ENCODE measurements around the gene EMC10.
"Not testable (repeated sequence)": the region's sequence is repeated elsewhere in the genome, so short reads cannot be mapped to it uniquely, and the experiment has no call there.

The EMC10 gene

DNA sequence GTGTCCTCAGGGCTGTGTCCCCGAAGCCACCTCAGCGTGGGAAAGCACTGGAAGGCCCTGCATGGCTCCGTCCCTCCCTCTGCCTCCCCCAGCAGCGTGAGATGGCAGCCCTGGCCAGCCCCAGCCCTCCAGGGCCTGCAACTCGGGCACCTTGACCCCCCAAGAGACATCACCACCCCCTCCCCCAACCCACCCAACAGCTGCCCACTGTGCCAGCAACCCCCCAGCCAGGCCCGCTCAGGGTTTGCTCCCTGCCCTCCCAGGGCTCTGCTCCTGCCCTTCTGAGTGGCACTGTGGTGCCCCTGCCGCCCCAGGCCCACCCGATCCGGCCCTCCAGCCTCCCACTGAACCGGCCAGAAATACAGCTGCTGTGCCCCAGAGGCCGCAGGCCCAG is 38.9 kb downstream of the EMC10 start:
- no peak for DNase-seq (ENCODE audit: low spot score)

DNA sequence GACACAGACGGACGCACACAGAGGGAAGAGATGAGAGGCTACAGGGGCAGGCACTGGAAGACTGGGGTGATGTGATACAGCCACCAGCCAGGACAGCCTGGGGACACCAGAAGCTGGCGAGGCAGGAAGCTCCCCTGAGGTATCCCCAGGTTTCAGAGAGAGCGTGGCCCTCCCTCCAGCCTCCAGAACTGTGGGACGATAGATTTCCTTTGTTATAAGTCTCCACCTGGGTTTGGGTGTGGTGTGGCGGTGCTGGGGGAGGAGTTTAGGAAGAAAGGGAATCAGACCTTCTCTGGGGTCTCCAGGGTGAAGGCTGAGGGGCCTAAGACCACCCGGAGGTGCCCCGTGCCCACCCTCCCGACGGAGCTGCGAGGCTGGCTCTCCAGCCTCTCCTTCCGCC is 40.1 kb downstream of the EMC10 start:
- DNase-seq (ENCODE audit: low spot score), result no peak

DNA sequence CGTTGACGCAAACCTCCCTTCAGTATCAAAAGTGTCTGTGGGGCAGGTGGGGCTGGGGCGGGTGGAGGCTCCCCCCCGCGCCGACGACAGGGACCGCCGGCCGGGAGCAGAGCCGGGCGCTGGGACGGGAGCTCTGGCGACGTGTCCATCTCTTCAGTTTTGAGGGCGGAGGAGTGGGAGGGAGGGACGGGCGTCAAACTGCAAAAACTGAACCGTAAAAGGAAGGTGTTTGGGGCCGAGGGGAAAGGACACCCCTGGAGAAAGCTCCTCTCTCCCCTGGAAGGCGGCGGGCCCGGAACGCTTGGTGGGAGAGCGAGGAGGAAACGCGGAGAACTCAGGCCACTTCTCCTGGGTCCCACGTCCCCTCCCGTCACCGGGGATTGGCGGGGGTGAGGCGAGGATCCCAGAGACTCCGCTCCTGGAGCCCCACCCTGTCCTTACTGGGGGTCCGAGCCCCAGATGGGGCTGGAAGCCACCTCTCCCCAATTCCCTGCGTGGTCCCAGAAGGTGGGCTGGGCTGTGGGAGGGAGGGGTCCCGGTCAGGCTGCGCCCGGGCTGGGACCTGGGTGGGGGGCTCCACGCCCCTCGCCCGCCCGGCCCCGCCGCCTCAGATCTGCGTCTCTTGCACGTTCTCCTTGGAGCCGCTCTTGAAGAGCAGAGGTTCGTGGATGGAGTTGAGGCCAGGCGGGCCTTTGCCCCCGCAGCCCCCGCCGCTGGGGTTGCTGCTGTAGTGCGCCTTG is 40.8 kb downstream of the EMC10 start:
- no peak for DNase-seq (ENCODE audit: low spot score)

DNA sequence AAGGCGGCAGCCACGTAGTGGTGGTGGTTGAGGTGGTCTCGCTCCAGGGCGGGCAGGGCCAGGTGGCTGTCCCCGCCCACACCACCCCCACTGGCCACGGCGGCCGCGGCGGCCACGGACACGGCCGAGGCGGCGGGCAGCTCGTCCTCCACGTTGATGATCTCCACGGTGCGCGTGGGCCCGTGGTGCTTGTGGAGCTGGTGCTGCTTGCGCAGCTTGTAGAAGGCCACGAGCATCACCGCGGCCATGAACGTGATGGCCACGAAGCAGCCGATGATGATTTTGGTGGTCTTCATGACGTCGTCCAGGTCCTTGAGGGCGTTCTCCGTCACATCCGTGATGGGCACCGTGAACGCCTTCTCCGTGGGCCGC is 41.4 kb downstream of the EMC10 start:
- DNase-seq (ENCODE audit: low spot score), result no peak

DNA sequence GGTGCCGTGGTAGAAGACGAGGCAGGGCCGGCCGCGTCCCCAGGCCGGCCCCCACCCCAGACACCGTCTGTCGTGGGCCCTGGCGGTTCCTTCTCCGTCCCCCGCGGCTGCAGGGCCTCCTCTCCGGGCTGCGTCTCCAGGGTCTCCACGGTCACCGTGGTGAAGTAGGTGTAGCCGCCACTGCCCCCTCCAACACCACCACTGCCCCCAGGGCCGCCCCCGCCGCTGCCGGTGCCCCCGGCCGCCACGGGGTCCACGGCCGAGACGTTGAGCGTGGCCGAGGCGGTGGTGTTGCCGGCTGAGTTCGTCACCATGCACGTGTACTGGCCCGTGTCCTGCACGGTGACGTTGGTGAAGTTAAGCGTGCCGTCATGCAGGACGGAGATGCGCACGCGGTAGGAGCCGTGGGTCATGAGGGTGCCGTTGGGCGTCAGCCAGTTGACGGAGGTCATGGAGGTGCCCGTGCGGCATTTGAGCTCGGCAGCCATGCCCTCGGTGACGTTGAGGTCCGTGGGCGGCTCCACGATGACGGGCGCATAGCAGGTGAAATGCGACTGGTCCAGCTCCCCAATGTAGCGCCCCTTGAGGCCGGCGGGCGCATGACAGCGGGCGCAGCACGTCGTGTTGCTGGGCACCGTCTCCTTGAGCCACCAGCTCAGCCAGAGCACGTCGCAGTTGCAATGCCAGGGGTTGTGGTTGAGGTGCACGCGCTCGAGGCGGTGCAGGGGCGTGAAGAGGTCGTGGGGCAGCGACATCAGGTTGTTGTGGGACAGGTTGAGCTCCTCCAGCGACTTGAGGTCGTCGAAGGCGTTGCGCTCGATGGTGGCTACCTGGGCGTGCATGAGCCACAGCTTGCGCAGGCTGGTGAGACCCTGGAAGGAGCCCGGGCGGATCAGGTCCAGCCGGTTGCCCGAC is 42.0 kb downstream of the EMC10 start:
- no peak for DNase-seq (ENCODE audit: low spot score)

DNA sequence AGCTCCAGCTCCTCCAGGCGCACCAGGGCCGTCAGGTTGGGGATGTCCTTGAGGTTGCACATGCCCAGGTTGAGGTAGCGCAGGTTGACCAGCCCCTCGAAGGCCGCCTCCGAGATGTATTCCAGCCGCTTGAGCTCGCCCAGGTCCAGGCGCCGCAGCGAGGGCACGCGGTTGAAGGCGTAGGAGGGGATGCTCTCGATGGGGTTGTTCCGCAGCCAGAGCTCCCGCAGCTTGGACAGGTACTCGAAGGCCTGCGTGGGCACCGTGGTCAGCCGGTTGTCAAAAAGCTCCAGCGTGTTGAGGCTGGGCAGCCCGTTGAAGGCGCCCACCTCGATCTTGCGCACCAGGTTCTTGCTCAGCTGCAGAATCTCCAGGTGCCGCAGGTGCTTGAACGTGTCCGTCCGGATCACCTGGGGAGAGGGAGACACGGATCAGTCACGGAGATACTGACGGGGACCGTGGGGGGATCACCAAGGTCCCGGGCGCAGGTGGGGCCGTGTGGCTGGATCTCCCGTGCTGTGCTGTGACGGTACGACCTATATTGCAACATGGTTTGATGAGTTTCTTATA is 42.8 kb downstream of the EMC10 start:
- DNase-seq (ENCODE audit: low spot score), result no peak

DNA sequence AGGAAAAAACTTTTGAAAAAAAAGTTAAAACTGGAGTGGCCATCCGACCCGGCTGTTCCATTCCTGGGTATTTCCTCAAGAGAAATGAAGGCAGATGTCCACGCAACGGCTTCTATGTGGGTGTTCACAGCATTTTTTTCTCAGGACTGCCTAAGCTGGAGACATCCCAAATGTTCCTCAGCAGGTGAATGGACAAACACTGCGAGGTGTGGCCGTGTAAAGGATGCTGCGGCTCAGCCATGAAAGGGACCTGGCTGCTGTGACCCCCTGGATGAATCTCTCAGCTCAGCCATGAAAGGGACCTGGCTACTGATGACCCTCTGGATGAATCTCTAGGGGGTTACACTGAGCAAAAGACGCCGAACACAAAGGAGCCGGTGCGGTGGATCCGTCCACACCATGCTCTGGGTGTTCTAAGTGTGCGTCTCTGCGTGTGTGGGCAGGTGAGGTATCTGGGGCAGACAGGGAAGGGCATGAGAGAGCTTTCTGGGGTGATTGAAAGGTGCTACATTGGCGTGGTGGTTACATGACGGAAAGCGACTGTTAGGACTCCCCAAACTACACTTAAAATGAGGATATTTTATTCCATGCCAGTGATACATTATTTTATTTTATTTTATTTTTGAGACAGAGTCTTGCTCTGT is 44.6 kb downstream of the EMC10 start:
- no peak for DNase-seq (ENCODE audit: low spot score)

DNA sequence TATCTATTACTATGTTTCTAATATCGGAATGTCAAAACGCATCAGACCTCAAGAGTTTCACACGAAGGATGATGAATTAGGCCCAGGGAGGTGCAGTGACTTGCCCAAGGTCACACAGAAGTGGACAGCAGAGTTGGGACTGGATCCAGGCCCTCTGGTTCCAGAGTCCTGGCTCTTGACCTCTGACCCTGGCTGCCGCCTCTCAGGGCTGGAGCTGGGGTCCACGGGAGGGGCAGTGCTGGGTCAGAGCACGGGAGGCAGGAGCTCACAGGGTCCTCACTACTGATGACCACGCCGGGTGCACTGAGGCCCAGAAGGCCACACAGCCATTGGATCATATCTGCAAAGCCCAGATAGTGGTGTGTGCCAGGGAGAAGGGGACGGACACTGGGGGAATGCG is 46.6 kb downstream of the EMC10 start:
- DNase-seq (ENCODE audit: low spot score), result no peak

DNA sequence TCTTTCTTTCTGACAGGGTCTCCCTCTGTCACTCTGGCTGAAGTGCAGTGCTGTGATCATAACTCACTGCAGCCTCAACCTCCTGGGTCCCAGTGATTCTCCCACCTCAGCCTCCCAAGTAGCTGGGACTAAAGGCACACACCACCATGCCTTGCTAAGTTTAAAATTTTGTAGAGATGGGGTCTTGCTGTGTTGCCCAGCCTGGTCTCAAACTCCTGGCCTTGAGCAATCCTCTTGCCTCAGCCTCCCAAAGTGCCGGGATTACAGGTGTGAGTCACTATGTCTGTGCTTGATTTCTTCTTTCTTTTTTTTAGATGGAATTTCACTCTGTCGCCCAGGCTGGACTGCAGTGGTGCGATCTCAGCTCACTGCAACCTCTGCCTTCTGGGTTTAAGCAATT is 51.7 kb downstream of the EMC10 start:
- DNase-seq (ENCODE audit: low spot score), result not testable (repeated sequence)

DNA sequence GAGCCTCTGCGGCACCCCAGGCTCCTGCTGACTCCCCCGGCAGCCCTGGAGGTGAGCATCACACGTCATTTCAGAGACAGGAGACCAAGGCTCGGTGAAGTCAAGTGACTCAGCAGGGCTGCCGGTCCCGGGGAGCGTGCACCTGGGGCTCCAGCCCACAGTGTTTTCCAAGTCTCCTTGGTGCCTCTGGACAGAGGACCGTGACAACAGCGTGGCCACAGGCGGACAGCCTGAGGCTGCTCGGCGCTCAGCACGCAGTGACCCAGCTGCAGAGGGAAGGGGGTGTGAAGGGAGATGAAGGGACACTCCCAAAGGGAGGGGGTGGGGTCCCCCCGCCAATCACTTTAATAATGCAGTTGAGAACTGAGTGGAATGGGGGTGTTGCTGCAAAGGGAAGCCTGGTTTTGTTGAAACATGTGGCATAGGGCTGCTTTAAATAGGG is 54.9 kb downstream of the EMC10 start:
- DNase-seq (ENCODE audit: low spot score), result no peak

DNA sequence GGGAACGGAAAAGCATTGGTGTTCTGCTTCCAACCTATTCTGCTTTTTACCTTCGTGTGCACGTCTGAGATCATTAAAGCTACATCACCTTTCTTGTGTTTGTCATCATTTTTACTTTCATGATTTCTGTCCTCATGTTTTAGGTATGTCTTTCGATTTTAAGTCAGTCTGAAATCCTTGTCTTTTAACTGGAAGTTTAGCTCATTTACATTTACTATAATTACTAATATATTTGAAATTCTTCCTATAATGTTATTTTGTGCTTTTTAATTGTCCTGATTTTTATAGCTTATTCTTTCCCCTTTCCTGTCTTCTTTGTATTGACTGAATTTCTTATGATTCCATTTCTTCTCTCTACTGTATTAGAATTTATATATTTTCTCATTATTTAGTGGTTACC is 56.6 kb downstream of the EMC10 start:
- no peak for DNase-seq (ENCODE audit: low spot score)

DNA sequence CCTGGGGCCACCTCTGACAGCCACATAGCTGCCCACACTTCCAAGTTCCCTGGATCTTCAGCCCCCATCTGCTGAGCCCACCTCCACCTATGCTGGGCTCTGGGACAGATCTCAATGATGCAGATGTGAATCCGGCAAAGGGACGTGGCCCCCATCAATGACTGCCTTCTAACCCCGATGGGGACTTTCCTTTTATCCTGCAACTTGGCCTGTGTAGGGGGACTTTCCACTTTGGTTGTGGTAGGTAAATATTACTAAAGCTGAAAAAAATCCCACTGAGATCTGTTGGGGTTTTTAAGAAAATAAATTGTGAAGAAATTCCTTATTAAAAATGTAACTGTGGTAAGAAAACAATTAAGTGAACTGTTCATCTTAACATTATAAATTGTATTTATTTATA is 58.2 kb downstream of the EMC10 start:
- no peak for DNase-seq (ENCODE audit: low spot score)

DNA sequence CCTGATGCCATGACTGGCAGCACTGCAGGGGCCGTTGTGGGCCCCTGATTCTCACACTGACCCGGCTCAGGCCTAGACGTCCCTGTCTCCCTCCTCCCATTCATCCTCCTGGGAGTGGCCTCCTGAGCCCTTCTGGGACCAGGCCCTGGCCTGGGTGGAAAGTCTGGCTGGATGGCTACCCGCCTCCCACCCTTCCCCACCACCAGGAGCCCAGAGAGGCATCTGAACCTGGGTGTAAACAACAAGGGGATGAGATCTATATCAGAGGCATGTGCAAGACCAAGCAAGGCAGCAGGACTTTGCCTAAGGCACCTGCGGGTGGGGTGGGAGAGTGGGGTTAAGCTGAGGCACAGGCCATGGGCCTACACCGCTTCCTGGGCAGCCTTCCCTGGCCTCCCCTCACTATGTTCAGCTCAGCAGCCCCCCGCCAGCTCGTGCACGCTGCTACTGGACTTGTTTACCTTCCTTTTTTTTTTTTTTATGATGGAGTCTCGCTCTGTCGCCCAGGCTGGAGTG is 59.4 kb downstream of the EMC10 start:
- no peak for DNase-seq (ENCODE audit: low spot score)

DNA sequence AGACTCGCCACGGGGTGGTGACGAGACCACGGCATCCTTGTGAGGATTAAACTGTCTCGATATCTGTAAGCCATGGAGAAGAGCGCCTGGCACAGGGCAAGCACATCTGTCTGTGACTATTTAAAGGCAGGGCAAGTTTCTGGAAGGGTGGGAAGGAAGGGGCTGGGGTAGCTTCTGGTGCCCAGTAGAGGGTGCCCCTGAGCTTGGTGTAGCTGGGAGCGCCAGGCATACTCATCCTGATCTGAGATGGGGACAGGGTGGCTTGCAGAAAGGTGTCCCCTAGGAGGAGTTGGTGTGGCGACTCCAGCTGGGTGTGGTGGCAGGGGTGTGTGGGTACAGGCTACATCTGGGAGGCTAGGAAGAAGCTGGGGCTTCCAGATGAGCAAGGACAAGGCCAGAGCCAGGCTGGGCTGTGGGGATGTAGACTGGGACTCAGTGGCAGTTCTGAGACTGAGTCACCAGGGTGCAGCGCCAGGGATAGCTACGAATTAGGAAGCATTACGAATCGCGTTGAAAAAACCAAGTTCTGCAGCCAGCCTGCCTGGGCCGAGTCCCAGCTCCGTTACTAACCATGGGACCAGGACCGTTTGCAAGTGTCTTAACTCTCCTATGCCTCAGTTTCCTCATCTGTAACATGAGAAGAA is 60.5 kb downstream of the EMC10 start:
- DNase-seq (ENCODE audit: low spot score), result no peak

DNA sequence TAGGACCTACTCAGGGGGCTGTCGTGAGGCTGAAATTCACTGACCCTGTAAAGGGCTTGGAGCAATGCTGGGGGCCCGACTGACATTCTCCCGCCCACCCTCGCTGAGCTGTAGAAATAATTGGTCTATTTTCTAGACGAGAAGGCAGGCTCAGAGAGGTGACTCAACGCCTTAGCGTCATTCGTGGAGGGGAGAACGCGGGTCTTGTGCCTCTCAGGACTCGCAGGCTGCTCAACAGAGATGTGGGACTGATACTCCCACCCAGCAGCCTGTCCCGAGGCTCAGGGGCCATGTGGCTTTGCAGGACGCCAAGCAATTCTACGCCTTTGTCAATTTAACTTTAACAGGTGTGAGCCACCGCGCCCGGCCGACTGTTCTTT is 61.0 kb downstream of the EMC10 start:
- DNase-seq (ENCODE audit: low spot score), result no peak

DNA sequence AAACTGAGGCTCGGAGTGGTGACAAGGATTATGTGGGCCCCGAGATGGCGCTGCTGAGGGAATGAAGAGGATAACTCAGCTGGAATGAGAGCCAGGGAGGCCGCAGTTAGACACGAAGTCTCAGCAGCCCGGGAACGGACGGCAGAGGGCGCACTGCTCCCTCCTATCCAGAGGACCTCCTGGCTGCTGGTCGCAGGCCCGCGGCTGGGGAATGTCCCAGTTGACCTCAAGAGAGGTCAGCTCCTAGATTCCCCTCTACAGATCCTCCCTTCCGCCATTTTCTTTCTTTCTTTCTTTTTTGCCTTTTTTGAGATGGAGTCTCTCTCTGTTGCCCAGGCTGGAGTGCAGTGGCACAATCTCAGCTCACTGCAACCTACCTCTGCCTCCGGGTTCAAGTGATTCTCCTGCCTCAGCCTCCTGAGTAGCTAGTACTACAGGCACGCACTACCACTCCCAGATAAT is 61.5 kb downstream of the EMC10 start:
- peak; percentile 87 for DNase-seq (ENCODE audit: low spot score)
